DMS153 (cell line): ENCODE measurements around the gene INSYN2B.
"Not testable (repeated sequence)": the region's sequence is repeated elsewhere in the genome, so short reads cannot be mapped to it uniquely, and the experiment has no call there.

Experiments
- DNase-seq: peaks from one replicate; lab custom pipeline; 2025; lab: John Stamatoyannopoulos, UW

Gene INSYN2B

GRCh38 chr5:169848792-169849191 is 131.5 kb downstream of the INSYN2B start:
- no peak for DNase-seq

GRCh38 chr5:169848271-169848670 is 132.0 kb downstream of the INSYN2B start:
- no peak for DNase-seq

- DNase-seq, result no peak
These were observed 132.8 kb downstream of the INSYN2B start for GRCh38 chr5:169847519-169847918.

- DNase-seq, result no peak
These were observed 137.6 kb downstream of the INSYN2B start for GRCh38 chr5:169842699-169843098.

GRCh38 chr5:169840405-169840804 is 139.9 kb downstream of the INSYN2B start:
- DNase-seq, result no peak

GRCh38 chr5:169838688-169839087 is 141.6 kb downstream of the INSYN2B start:
- no peak for DNase-seq

GRCh38 chr5:169837686-169838085 is 142.6 kb downstream of the INSYN2B start:
- no peak for DNase-seq

- no peak for DNase-seq
These were observed 143.3 kb downstream of the INSYN2B start for GRCh38 chr5:169836835-169837536.

GRCh38 chr5:169834540-169834939 is 145.8 kb downstream of the INSYN2B start:
- DNase-seq, result not testable (repeated sequence)

- not testable (repeated sequence) for DNase-seq
These were observed 146.5 kb downstream of the INSYN2B start for GRCh38 chr5:169833681-169834292.

GRCh38 chr5:169832845-169833244 is 147.4 kb downstream of the INSYN2B start:
- no peak for DNase-seq

- no peak for DNase-seq
These were observed 148.0 kb downstream of the INSYN2B start for GRCh38 chr5:169832304-169832703.

GRCh38 chr5:169831331-169831730 is 149.0 kb downstream of the INSYN2B start:
- DNase-seq, result peak; percentile 18

- DNase-seq, result no peak
These were observed 151.9 kb downstream of the INSYN2B start for GRCh38 chr5:169828385-169828784.

GRCh38 chr5:169827769-169828168 is 152.5 kb downstream of the INSYN2B start:
- DNase-seq, result no peak

- DNase-seq, result no peak
These were observed 153.7 kb downstream of the INSYN2B start for GRCh38 chr5:169826618-169827017.

- no peak for DNase-seq
These were observed 163.3 kb downstream of the INSYN2B start for GRCh38 chr5:169817031-169817430.

GRCh38 chr5:169814522-169814921 is 165.8 kb downstream of the INSYN2B start:
- no peak for DNase-seq
